A673 (cell line): ENCODE measurements around the gene BMP8A.

Source experiments
- EZH2 ChIP-seq: fragments of 200-600 bp; sonication (generic); IDR thresholded peaks from 2 replicates; pipeline ENCODE4 v1.6.1; 2017; ENCODE audit warnings: borderline replicate concordance, low read depth, mild to moderate bottlenecking, mixed read lengths, antibody characterized with exemption, low read length; ENCODE audit not compliant: poor library complexity, severe bottlenecking
- TF ChIP-seq, protein P1 (sequence below): fragments of 300-800, 200-600 bp; sonication (generic); conservative IDR thresholded peaks from 2 replicates; pipeline ENCODE4 v1.5.1; 2017; ENCODE audit warnings: low read depth, mild to moderate bottlenecking, antibody characterized with exemption, low read length, moderate library complexity, mixed read lengths

DNA sequence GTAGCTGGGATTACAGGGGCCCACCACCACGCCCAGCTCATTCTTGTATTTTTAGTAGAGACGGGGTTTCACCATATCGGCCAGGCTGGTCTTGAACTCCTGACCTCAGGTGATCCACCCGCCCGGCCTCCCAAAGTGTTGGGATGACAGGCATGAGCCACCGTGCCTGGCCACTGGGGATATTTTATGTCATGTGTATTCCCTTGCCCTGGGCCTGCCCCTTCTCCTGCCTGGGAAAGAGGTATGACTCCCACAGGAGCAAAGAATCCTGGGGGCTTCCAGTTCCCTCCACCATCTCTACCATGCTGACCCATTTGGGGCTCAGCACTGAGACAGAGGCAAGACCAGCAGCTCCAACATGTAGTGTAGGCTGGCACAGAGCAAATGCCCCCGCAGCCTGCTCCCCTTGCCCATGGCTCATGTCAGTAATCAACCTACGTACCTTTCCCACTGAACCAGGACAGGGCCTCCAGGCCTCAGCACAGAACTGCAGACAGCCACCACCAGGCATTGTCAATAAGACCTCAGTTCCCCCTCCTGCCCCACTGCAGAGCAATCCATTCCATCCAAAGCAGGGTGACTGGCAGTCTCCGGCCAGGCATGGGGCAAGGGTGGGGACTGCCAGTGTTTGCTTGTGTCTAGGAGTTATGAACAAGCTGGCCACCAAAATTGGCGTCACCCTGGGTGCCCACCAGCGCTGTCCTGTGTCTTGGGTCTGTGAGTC, 35.2 kb downstream of the BMP8A start:
- TF ChIP-seq, protein P1, sequence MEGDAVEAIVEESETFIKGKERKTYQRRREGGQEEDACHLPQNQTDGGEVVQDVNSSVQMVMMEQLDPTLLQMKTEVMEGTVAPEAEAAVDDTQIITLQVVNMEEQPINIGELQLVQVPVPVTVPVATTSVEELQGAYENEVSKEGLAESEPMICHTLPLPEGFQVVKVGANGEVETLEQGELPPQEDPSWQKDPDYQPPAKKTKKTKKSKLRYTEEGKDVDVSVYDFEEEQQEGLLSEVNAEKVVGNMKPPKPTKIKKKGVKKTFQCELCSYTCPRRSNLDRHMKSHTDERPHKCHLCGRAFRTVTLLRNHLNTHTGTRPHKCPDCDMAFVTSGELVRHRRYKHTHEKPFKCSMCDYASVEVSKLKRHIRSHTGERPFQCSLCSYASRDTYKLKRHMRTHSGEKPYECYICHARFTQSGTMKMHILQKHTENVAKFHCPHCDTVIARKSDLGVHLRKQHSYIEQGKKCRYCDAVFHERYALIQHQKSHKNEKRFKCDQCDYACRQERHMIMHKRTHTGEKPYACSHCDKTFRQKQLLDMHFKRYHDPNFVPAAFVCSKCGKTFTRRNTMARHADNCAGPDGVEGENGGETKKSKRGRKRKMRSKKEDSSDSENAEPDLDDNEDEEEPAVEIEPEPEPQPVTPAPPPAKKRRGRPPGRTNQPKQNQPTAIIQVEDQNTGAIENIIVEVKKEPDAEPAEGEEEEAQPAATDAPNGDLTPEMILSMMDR: no peak
- no peak for TF ChIP-seq EZH2
